GM12878 (cell line): Measurements from ENCODE around the gene KIAA2012.

Experiments used
- STAT3 ChIP-seq: IDR thresholded peaks from 2 replicates; pipeline ENCODE4 v1.6.1; 2011; ENCODE audit warnings: low read depth, low read length, improper control_type of control experiment
- TF ChIP-seq, protein P1 (sequence below): IDR thresholded peaks from 2 replicates; pipeline ENCODE4 v1.6.1; 2011; ENCODE audit warnings: low read depth, low read length, improper control_type of control experiment, borderline replicate concordance

DNA sequence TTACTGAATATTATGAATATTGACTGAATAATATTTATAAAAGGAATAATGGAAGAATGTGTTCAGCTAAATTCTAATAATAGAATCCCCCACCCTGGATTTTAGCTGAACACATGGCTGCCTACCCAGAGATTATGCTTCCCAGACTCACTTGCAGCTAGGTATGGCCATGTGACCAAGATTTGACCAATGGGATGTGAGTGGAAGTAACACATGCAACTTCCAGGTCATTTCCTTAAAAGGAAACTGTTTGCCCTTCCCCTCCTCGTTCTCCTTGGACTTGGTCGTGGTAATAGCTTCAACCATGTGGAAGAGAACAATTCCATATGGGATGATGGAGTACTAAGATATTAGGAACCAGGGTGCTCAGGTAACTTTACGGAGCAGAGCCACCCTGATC lies 47.8 kb downstream of the KIAA2012 start:
- no peak for TF ChIP-seq STAT3
- TF ChIP-seq, protein P1, sequence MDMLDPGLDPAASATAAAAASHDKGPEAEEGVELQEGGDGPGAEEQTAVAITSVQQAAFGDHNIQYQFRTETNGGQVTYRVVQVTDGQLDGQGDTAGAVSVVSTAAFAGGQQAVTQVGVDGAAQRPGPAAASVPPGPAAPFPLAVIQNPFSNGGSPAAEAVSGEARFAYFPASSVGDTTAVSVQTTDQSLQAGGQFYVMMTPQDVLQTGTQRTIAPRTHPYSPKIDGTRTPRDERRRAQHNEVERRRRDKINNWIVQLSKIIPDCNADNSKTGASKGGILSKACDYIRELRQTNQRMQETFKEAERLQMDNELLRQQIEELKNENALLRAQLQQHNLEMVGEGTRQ = no peak
